ENCODE measurements around the gene EED.

DNA sequence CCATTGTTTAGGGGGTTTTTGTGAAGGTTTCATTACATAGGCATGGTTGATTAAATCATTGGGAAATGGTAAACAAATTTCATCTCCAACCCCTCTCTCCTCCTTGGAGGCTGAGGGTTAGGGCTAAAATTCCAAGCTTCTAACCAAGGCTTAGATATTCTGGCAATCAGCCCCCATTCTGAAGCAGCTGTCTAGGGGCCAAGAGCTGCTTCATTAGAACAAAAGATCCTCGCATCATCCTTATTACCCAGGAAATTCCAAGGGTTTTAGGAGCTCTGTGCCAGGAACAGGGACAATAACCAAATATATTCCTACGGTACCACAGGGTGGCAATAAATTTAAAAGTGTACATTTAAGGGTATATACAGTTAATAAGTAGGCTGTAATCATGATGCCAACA lies 22.5 kb upstream of the EED start:
- TF ChIP-seq, protein P1, sequence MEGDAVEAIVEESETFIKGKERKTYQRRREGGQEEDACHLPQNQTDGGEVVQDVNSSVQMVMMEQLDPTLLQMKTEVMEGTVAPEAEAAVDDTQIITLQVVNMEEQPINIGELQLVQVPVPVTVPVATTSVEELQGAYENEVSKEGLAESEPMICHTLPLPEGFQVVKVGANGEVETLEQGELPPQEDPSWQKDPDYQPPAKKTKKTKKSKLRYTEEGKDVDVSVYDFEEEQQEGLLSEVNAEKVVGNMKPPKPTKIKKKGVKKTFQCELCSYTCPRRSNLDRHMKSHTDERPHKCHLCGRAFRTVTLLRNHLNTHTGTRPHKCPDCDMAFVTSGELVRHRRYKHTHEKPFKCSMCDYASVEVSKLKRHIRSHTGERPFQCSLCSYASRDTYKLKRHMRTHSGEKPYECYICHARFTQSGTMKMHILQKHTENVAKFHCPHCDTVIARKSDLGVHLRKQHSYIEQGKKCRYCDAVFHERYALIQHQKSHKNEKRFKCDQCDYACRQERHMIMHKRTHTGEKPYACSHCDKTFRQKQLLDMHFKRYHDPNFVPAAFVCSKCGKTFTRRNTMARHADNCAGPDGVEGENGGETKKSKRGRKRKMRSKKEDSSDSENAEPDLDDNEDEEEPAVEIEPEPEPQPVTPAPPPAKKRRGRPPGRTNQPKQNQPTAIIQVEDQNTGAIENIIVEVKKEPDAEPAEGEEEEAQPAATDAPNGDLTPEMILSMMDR (conservative IDR thresholded peaks at IDR 0.05) = no peak
- no peak for TF ChIP-seq ZFX (IDR thresholded peaks at IDR 0.05)

All from C4-2B (cell line).